ENCODE measurements around the gene LRRFIP2.

Gene LRRFIP2

DNA sequence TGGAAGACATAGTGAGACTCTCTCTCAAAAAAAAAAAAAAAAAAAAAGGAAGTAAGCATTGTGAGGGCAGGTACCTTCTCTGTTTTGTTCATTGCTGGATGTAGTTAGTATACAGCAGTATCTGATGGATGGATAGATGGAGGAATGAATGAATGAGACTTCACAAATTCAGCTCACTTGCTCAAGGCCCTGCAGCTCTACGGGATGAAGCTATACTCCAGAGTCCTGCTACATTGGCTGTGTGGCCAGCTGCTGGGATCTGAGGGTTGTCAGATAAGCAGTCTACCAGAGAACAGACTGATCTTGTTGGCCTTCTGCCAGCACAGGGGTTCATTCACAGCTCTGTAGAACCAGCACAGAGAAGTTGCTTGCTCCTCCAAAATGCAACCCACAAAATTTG lies 146.1 kb downstream of the LRRFIP2 start:
- H3K27ac ChIP-seq: no peak overlapping the region
- DNase-seq (ENCODE audit: low spot score): no peak
- no peak for TF ChIP-seq CTCF (conservative IDR thresholded peaks at IDR 0.05; ENCODE audit: low read depth)
- ChIA-PET CTCF (no interaction called here), POLR2A (ENCODE audit: low non-redundant PET) (no interaction called here)

DNA sequence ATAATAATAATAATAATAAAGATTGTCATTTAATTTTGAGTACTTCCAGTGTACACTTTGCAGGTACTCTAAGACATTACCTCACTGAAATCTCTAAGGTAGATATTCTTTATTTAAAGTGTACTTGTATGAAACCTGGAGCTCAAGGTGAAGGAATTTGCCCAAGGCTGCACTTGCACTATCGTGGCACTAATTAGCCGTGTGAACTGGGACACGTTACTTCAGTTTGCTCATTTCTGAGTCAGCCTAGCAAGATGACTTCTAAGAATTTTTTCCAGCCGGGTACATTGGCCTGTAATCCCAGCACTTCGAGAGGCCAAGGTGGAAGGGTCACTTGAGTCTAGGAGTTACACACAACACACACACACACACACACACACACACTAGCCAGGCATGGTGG lies 147.5 kb downstream of the LRRFIP2 start:
- TF ChIP-seq CTCF (conservative IDR thresholded peaks at IDR 0.05; ENCODE audit: low read depth): no peak
- ChIA-PET CTCF (no interaction called here), POLR2A (ENCODE audit: low non-redundant PET) (no interaction called here)
- H3K27ac ChIP-seq: no peak overlapping the region
- DNase-seq (ENCODE audit: low spot score): no peak

- no peak for TF ChIP-seq CTCF (conservative IDR thresholded peaks at IDR 0.05; ENCODE audit: low read depth)
- DNase-seq (ENCODE audit: low spot score): no peak
- ChIA-PET POLR2A (ENCODE audit: low non-redundant PET) (no interaction called here), CTCF (no interaction called here)
- no peak overlapping the region for H3K27ac ChIP-seq
Observed at GRCh38 chr3:37025561-37026335, 148.6 kb downstream of the LRRFIP2 start.

DNA sequence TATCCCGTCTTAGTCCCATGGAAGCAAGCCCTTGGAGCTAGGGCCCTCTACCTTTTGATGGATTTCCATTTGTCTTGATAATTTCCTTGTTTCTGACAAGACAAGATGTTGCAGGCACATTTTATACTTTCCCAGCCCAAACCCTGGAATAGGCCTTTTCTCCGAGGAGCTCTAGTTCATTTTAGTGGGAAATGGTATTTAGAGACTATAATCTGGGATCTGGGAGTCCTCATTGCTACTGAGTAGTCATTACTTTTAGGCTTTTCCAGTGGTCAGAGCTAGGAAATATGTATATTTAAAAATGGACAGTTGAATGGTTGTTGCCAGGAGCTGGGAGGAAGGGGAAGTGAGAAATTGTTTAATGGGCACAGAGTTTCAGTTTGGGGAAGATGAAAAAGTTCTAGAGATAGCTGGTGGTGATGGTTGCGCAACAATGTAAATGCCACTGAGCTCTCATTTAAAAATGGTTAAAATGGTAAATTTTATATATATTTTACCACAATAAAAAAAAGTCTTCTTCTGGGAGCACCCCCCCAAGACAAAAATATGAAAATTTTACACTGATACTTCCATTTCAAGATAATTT lies 149.5 kb downstream of the LRRFIP2 start:
- no peak for DNase-seq (ENCODE audit: low spot score)
- ChIA-PET POLR2A (ENCODE audit: low non-redundant PET) (no interaction called here), CTCF (no interaction called here)
- no peak for TF ChIP-seq CTCF (conservative IDR thresholded peaks at IDR 0.05; ENCODE audit: low read depth)
- no peak overlapping the region for H3K27ac ChIP-seq

- TF ChIP-seq CTCF (conservative IDR thresholded peaks at IDR 0.05; ENCODE audit: low read depth): no peak
- POLR2A ChIA-PET (ENCODE audit: low non-redundant PET): no interaction called here
- no peak overlapping the region for H3K27ac ChIP-seq
- DNase-seq (ENCODE audit: low spot score): no peak
- CTCF ChIA-PET: no interaction called here
Observed at GRCh38 chr3:37024092-37024491, 150.3 kb downstream of the LRRFIP2 start.

DNA sequence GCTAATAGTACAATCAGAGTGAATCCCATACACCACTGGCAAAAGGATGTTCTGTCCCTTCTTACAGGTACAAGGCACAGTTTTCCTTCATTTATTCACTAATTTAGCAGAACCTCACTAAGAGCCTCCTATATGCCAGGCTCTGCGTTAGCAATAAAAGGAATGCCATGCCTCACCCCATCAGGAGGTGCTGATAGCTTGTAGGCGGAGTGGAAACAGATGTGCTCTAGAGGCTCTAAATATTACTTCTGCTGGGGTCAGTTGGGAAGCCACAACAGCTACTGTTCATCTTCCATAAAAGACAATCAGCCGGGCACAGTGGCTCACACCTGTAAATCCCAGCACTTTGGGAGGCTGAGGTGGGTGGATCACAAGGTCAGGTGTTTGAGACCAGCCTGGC lies 156.7 kb downstream of the LRRFIP2 start:
- no peak for TF ChIP-seq CTCF (conservative IDR thresholded peaks at IDR 0.05; ENCODE audit: low read depth)
- CTCF ChIA-PET: interaction anchor here (0.6 kb wide), 1 partner anchor 86 kb away, joined by 4 read pairs; no protein-coding TSS in a partner anchor
- no peak for DNase-seq (ENCODE audit: low spot score)
- POLR2A ChIA-PET (ENCODE audit: low non-redundant PET): no interaction called here
- H3K27ac ChIP-seq: no peak overlapping the region

All from RWPE1 (cell line).